ENCODE data around the gene SUGCT. TPM values are rescaled to one million over a fixed set of nuclear protein-coding genes. Genes with fewer than 3 reads are reported as not detected.

Gene SUGCT
- total RNA-seq, 4 donors from 2014 or later = 0.83 to 7.1 (median 3.2) TPM

DNA sequence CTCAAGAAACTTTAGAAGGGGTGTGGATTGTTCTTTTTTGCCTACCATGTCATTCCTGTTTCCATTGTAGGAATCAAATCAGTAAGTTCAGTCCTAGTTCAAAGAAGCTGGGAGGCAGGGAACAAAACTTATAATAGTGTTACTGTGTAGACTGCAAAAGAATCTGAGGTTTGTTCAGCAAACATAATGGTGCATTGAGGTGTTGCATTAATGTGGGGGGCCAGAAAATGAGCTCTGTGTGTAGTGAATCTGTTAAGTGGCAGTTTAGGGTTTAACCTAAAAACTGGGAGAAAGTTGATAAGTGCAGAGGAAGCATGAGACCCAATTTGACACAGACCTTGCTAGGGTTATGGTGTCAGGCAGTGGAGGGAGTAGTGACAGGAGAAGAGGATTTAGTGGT is 197.7 kb downstream of the SUGCT start:
- TF ChIP-seq, protein P1, sequence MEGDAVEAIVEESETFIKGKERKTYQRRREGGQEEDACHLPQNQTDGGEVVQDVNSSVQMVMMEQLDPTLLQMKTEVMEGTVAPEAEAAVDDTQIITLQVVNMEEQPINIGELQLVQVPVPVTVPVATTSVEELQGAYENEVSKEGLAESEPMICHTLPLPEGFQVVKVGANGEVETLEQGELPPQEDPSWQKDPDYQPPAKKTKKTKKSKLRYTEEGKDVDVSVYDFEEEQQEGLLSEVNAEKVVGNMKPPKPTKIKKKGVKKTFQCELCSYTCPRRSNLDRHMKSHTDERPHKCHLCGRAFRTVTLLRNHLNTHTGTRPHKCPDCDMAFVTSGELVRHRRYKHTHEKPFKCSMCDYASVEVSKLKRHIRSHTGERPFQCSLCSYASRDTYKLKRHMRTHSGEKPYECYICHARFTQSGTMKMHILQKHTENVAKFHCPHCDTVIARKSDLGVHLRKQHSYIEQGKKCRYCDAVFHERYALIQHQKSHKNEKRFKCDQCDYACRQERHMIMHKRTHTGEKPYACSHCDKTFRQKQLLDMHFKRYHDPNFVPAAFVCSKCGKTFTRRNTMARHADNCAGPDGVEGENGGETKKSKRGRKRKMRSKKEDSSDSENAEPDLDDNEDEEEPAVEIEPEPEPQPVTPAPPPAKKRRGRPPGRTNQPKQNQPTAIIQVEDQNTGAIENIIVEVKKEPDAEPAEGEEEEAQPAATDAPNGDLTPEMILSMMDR (IDR thresholded peaks at IDR 0.05) = no peak
- no peak for TF ChIP-seq POLR2A (IDR thresholded peaks at IDR 0.05)
- Histone ChIP-seq H3K4me3 (no peak overlapping the region), H3K27me3 (no peaks in the 10 kb centered on the region), H3K36me3 (no peaks in the 10 kb centered on the region), H3K4me1 (no peaks in the 10 kb centered on the region), H3K27ac (no peak overlapping the region), H3K9me3 (no peaks in the 10 kb centered on the region)
- no peak for DNase-seq
- intact Hi-C loops (cut with DNase I) = no loop called here

DNA sequence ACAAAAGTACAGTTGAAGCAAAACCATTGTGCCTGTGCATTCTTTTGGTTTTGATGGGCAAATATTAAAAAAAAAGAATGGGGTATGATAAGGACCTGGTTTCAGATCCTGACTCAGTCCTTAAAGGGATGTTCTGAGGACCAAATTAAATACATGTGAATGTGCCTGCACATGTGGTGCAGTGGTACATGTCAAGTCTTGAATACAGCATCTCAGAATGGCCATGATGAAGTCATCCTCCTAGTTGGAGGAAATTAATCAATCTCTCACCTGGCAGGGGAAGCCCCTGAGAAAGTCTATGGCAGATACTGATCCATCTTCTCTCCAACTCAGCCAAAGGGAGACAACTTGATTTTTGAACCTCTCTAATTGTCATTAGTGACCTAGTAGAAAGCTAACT is 207.0 kb downstream of the SUGCT start:
- Histone ChIP-seq H3K36me3 (no peaks in the 10 kb centered on the region), H3K27me3 (no peaks in the 10 kb centered on the region), H3K9me3 (peaks cover 0 to 9% (median 0%) of the 10 kb centered on the region in 3 donors), H3K4me3 (no peak overlapping the region), H3K27ac (no peak overlapping the region), H3K4me1 (no peaks in the 10 kb centered on the region)
- TF ChIP-seq, protein P1 (IDR thresholded peaks at IDR 0.05) = no peak
- TF ChIP-seq POLR2A (IDR thresholded peaks at IDR 0.05) = no peak
- no peak for DNase-seq
- intact Hi-C loops (cut with DNase I) = no loop called here

DNA sequence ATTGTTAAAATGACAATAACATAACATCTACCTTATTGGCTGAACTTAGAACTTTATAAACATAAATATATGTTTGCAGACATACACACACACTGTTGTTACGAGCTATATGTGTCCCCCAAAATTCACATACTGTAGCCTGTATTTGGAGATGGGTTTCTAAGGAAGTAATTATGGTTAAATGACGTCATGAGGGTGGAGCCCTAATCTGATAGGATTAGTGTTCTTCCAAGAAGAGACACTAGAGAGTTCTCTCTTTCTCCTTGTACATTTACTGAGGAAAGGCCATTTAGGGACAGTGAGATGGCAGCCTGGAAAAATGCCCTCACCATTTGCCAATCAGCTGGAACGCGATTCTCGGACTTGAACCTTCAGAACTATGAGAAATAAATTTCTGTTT is 211.7 kb downstream of the SUGCT start:
- WGBS, 2 donors = 77 to 81% methylated on average over 5 of the region's 5 CpGs
- Histone ChIP-seq H3K9me3 (no peaks in the 10 kb centered on the region), H3K36me3 (no peaks in the 10 kb centered on the region), H3K27ac (no peak overlapping the region), H3K4me3 (no peak overlapping the region), H3K4me1 (no peaks in the 10 kb centered on the region), H3K27me3 (no peaks in the 10 kb centered on the region)
- TF ChIP-seq, protein P1 (IDR thresholded peaks at IDR 0.05) = no peak
- TF ChIP-seq POLR2A (IDR thresholded peaks at IDR 0.05) = no peak
- intact Hi-C loops (cut with DNase I) = no loop called here
- DNase-seq = no peak

DNA sequence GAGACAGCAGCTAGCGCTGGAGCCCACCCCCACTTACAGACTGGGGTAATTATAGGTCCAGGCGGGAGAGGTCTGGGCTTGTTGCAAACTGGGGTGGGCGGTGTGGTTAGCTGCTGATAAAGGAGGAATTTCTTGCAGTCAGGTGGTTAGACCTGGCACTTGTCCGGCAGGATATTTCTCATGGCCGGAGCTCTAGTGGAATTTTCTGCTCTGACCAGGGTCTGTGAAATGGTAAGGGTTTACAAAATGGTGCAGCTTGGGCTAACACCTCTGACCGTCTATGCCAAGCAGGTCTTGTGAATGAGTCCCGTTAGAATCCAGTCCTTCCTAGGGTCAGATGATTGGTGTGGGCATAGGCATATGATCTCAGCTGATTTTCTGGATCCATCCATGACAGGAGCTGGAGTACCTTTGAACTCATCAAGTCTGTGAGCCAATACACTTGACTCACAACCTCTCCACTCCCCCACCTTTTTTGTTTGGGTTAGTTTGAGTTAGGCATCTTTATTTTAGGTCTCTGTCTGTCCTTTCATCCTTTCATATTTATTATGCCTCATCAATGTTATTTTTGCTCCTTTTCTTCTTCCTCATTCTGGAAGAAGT is 213.4 kb downstream of the SUGCT start:
- Histone ChIP-seq H3K4me1 (no peaks in the 10 kb centered on the region), H3K27ac (no peak overlapping the region), H3K27me3 (no peaks in the 10 kb centered on the region), H3K36me3 (no peaks in the 10 kb centered on the region), H3K4me3 (no peak overlapping the region), H3K9me3 (no peaks in the 10 kb centered on the region)
- no peak for DNase-seq
- TF ChIP-seq, protein P1 (IDR thresholded peaks at IDR 0.05) = no peak
- TF ChIP-seq POLR2A (IDR thresholded peaks at IDR 0.05) = no peak
- WGBS, 2 donors = 91 to 96% methylated on average over 6 to 7 of the region's 7 CpGs
- intact Hi-C loops (cut with DNase I) = no loop called here

DNA sequence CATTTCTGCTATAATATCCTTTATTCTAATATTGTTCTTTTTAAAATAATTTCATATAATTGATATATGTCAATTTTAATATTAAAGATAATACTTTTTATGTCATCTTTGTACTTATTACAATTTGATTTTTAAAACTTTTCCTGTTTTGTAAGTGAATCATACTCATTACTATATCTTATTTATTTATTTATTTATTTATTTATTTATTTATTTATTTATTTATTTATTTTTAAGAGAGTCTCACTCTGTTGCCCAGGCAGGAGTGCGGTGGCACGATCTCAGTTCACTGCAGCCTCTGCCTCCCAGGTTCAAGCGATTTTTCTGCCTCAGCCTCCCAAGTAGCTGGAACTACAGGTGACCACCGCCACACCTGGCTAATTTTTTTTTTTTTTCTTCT is 215.3 kb downstream of the SUGCT start:
- TF ChIP-seq, protein P1 (IDR thresholded peaks at IDR 0.05) = no peak
- no peak for TF ChIP-seq POLR2A (IDR thresholded peaks at IDR 0.05)
- intact Hi-C loops (cut with DNase I) = no loop called here
- 82 to 98% methylated on average over 4 of the region's 4 CpGs for WGBS, 2 donors

More for the DNA sequence above, 215.3 kb downstream of the SUGCT start:
- Histone ChIP-seq H3K4me1 (no peaks in the 10 kb centered on the region), H3K9me3 (no peaks in the 10 kb centered on the region), H3K4me3 (no peak overlapping the region), H3K27me3 (no peaks in the 10 kb centered on the region), H3K27ac (no peak overlapping the region), H3K36me3 (no peaks in the 10 kb centered on the region)
- no peak for DNase-seq
